Mesenteric fat pad (tissue), 1 donor: ENCODE data around the gene CAPSL. TPM values are rescaled to one million over a fixed set of nuclear protein-coding genes. Genes with fewer than 3 reads are reported as not detected.
"Not testable (repeated sequence)": the region's sequence is repeated elsewhere in the genome, so short reads cannot be mapped to it uniquely, and the experiment has no call there.

Source experiments
- DNase-seq: peaks from one replicate; pipeline ENCODE4 v3.0.0-alpha.2; 2020; ENCODE audit warnings: low spot score
- total RNA-seq: library from RNA; stranded (reverse); fragmentation: NEBNext Ultra II Directional; extraction: Animal tissue kit (Norgen Biotek cat#: 25700); gene quantifications from one replicate; pipeline ENCODE4 v1.2.1, GENCODE V29; 2021
- donor health status: DM: yes; HTN: yes; CAD: no.

CAPSL gene
- total RNA-seq, 1 donor from 2014 or later = not detected

DNA sequence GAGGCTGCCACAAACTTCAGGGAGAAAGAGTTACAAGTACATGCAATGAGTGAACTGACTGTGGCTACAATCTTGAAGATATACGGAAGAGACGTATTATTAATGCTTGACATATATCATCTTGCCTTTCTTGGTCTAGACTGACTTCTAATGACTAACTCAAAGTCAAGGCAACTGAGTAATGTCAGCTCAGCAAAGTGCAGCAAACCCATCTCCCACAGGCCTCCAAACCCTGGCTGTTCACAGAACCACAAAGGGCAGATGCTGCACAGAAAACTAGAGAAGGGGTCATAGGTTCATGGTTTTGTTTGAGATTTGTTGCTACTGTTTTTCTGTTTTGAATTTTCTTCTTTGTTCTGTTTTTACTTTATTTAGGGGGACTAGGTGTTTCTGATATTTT, 60.8 kb downstream of the CAPSL start:
- no peak for DNase-seq

- DNase-seq = no peak
Measured at GRCh38 chr5:35876922-35877321, 61.5 kb downstream of the CAPSL start.

- no peak for DNase-seq
Measured at GRCh38 chr5:35876454-35876853, 62.0 kb downstream of the CAPSL start.

- DNase-seq = no peak
Measured at GRCh38 chr5:35870605-35871004, 67.8 kb downstream of the CAPSL start.

DNA sequence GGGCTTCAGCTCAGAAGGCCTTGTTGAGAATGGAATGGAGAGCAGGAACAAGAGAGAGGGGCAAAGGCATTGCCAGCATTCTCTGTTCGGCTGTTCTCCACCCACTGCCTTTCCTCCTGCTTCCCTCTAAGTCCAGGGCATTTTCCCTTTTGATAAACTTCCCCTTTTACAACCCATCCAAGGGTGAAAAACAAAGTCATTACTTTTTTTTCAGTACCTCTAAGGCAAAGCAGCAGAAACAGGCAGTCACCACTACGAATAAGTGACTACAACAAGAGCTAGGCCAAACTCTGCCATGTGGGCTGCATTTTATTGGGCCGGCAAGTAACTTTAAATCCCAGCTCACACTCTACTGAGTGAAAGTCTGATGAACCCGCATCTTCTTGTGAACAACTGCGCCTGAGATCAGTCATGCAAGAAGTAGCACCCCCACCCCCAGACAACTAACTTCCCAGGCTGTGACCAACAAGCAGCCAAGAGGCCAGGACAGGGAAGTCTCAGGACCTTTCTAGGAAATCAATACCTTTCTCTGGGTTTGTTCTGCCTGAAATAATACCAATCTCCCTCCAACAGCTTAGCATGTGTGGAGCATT, 68.6 kb downstream of the CAPSL start:
- no peak for DNase-seq

DNA sequence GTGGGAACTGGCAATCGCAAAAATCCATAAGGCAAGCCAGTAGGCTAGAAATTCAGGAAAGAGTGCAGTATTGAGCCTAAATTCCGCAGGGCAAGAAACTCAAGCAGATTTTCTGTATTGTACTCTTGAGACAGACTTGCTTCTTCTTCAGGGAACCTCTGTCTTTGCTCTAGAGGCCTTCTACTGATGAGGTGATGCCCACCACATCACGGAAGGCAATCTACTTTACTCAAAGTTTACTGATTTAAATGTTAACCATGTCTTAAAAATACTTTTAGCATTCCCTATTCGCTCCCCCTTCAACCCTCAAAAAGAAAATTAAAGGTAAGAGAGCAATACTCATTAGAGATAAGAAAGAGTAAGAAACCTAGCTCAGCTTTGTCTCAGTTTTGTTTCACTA, 70.4 kb downstream of the CAPSL start:
- no peak for DNase-seq

- no peak for DNase-seq
Measured at GRCh38 chr5:35863159-35863558, 75.3 kb downstream of the CAPSL start.

- DNase-seq = no peak
Measured at GRCh38 chr5:35862126-35862525, 76.3 kb downstream of the CAPSL start.

DNA sequence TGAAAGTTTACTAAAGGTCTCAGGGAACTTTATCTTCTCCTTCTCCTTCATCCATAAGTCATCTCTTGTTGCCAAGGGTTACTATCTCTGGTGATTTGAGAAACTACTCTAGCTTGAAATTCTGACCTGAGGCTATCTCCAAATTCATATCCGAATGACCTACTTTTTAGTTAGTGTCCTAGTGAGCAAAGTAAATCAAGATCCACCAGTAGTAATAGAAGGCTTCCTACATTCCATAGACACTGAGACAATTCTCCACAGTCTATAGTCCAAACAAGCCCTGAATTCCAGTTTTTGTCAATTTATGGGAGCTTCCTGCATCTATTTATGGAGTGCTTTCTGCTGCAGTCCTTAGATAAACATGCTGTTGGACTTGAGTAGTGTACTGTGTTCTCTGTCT, 76.7 kb downstream of the CAPSL start:
- DNase-seq = no peak

GRCh38 chr5:35860686-35861085, 77.7 kb downstream of the CAPSL start:
- DNase-seq = no peak

- DNase-seq = no peak
Measured at GRCh38 chr5:35859101-35859661, 79.2 kb downstream of the CAPSL start.

DNA sequence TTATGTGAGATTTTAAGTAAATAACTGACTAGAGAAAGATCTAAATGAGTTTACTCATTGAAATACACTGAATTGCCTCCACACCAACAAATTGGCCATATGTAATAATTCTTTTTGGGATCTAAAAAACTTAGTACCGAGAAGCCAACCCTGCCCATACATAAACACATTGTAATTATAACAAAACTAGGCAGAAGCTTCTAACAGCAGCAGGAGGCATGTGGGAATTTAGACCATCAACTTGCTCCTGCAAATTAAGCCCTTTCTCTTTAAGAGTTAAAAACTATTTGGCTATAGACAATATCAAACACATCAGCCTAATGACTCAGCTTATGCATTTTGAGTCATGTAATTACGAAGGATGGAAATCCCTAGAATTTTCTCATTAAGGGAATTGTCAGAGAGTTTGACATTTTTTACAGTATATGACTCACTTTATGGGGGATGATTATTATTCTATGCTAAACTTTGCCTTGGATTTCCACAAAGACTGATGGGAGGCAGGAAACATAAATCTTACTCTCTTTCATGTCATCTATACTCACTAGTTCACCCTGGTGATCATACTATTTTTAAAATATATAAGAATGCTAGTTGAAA, 80.7 kb downstream of the CAPSL start:
- DNase-seq = no peak

GRCh38 chr5:35856765-35857351, 81.6 kb downstream of the CAPSL start, which contains the start of gene IL7R:
Gene IL7R, plus strand, starts transcription at chr5:35856891. Its CDS starts 87 bp downstream, at chr5:35856978.
- DNase-seq = no peak

DNA sequence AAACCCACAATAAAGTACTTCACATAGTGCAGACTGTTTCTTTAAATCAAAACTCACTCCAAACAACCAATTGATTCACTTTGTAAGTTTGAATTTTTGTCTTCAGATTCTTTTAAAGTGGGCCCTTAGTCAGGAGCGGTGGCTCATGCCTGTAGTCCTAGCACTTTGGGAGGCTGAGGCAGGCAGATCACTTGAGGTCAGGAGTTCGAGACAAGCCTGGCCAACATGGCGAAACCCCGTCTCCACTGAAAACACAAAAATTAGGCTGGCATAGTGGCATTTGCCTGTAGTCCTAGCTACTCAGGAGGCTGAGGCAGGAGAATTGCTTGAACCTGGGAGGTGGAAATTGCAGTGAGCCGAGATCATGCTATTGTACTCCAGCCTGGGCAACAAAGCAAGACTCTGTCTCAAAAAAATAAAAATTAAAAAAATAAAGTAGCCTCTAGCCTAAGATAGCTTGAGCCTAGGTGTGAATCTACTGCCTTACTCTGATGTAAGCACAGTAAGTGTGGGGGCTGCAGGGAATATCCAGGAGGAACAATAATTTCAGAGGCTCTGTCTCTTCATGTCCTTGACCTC, 82.1 kb downstream of the CAPSL start:
- DNase-seq = not testable (repeated sequence)

DNA sequence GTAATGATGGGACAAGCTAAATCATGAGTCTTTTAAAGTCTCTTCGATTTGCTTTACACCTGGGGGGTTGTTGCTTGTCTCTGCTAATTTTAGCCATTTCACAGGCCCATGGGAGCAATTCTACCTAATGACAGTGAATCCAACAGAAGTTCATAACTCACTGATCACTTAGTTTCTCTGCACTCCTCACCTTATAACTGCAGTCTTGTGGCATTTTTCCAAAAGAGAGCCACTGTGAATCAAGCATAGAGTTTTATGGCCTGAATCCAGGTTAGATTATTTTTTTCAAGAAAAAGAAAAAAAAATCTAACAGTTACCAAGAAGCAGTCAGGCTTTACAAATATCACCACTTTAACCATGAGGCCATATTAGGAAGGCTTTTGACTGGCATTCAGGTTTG, 83.2 kb downstream of the CAPSL start:
- no peak for DNase-seq

Other genes starting within 250 kb of the CAPSL start
- gene IL7R, start 81.7 kb downstream of the CAPSL start, total RNA-seq = 5.2 TPM
- gene UGT3A1, start 52.8 kb upstream of the CAPSL start, total RNA-seq = not detected
- not detected for gene UGT3A2, start 128.3 kb upstream of the CAPSL start, total RNA-seq
- gene LMBRD2, start 213.3 kb upstream of the CAPSL start, total RNA-seq = 8.5 TPM
- gene SKP2, start 213.5 kb upstream of the CAPSL start, total RNA-seq = 15.1 TPM